CD14-positive monocyte (primary cell): ENCODE results near the gene C10orf67. TPM values are rescaled to one million over a fixed set of nuclear protein-coding genes. Genes with fewer than 3 reads are reported as not detected.
A peak's percentile ranks its signal among the peaks of the same experiment; 100 is the strongest.

Source experiments
- DNase-seq, 3 donors: peaks; one replicate each; pipeline ENCODE4 v3.0.0-alpha.2; 2011 to 2022
- H2AFZ ChIP-seq: 2 replicates; pipeline ENCODE4 v1.6.0; 2012; ENCODE audit warnings: mild to moderate bottlenecking, low read depth, low read length, inconsistent platforms; ENCODE audit not compliant: insufficient read depth, poor library complexity, severe bottlenecking
- H3K27ac ChIP-seq, 2 donors: 1 replicate in 1 of 2; 2 replicates in 1 of 2; pipeline ENCODE4 v1.5.1; 2012 to 2013; ENCODE audit warnings: low read length in 2 of 2, control low read depth in 1 of 2, inconsistent platforms in 1 of 2, low read depth in 1 of 2, mild to moderate bottlenecking in 1 of 2
- H3K27me3 ChIP-seq, 2 donors: one replicate each; pipeline versions ENCODE4 v1.6.0 to v1.6.1; 2011 to 2013; ENCODE audit warnings: low read length in 2 of 2; ENCODE audit not compliant: control insufficient read depth in 2 of 2, insufficient read depth in 2 of 2
- H3K36me3 ChIP-seq, 2 donors: replicated peaks in 1 of 2; 1 replicate in 1 of 2; 2 replicates in 1 of 2; pipeline versions ENCODE4 v1.5.1 to v1.6.1; 2012 to 2013; ENCODE audit warnings: low read length in 2 of 2, control low read depth in 1 of 2, inconsistent platforms in 1 of 2, mild to moderate bottlenecking in 1 of 2; ENCODE audit not compliant: insufficient read depth in 2 of 2, control insufficient read depth in 1 of 2
- H3K4me1 ChIP-seq, 2 donors: 1 replicate in 1 of 2; 2 replicates in 1 of 2; pipeline versions ENCODE4 v1.5.1 to v1.6.1; 2012 to 2013; ENCODE audit warnings: low read length in 2 of 2, control low read depth in 1 of 2, inconsistent platforms in 1 of 2, mild to moderate bottlenecking in 1 of 2, moderate library complexity in 1 of 2; ENCODE audit not compliant: insufficient read depth in 2 of 2, control insufficient read depth in 1 of 2
- H3K4me2 ChIP-seq: replicated peaks from 2 replicates; pipeline ENCODE3; 2012; ENCODE audit warnings: low read length, moderate library complexity, mild to moderate bottlenecking; ENCODE audit not compliant: poor library complexity, severe bottlenecking; ENCODE audit errors: extremely low read depth
- H3K4me3 ChIP-seq, 3 experiments: fragments of 200-600 bp in 1 of 3; sonication (generic) in 1 of 3; replicated peaks in 1 of 3; 1 replicate in 2 of 3; 2 replicates in 1 of 3; pipeline ENCODE4 v1.5.1; 2011 to 2013; ENCODE audit warnings: low read length in 3 of 3, mild to moderate bottlenecking in 3 of 3, control low read depth in 2 of 3, low read depth in 2 of 3, inconsistent platforms in 1 of 3, moderate library complexity in 1 of 3
- H3K79me2 ChIP-seq: 2 replicates; pipeline ENCODE4 v1.6.0; 2012; ENCODE audit warnings: mild to moderate bottlenecking, control low read depth, inconsistent platforms, low read length, moderate library complexity; ENCODE audit not compliant: insufficient read depth
- H3K9ac ChIP-seq: 2 replicates; pipeline ENCODE4 v1.6.0; 2017; ENCODE audit warnings: low read length, mild to moderate bottlenecking; ENCODE audit not compliant: insufficient read depth, poor library complexity, severe bottlenecking
- H3K9me3 ChIP-seq, 2 donors: replicated peaks in 1 of 2; 1 replicate in 1 of 2; 2 replicates in 1 of 2; pipeline versions ENCODE4 v1.5.1 to v1.6.1; 2012 to 2013; ENCODE audit warnings: low read length in 2 of 2, control low read depth in 1 of 2; ENCODE audit not compliant: control insufficient read depth in 1 of 2, insufficient read depth in 1 of 2
- H4K20me1 ChIP-seq: 2 replicates; pipeline ENCODE4 v1.6.0; 2012; ENCODE audit warnings: mild to moderate bottlenecking, low read length, control low read depth, moderate library complexity; ENCODE audit not compliant: insufficient read depth
- H3K27ac Mint-ChIP-seq, 7 donors: one replicate each; pipeline ENCODE4 v1.8.0; 2020; ENCODE audit warnings: mild to moderate bottlenecking in 7 of 7, mixed read lengths in 7 of 7, moderate library complexity in 6 of 7, inconsistent platforms in 2 of 7
- H3K27me3 Mint-ChIP-seq, 3 donors: one replicate each; pipeline ENCODE4 v1.8.0; 2021 to 2022; ENCODE audit warnings: low read depth in 3 of 3, mild to moderate bottlenecking in 3 of 3, mixed read lengths in 3 of 3, moderate library complexity in 3 of 3, inconsistent platforms in 1 of 3
- H3K36me3 Mint-ChIP-seq, 2 donors: one replicate each; pipeline ENCODE4 v1.8.0; 2020; ENCODE audit warnings: mixed read lengths in 2 of 2, inconsistent platforms in 1 of 2, mild to moderate bottlenecking in 1 of 2
- H3K4me1 Mint-ChIP-seq: one replicate; pipeline ENCODE4 v1.8.0; 2020; ENCODE audit warnings: mild to moderate bottlenecking, mixed read lengths
- H3K4me3 Mint-ChIP-seq, 2 donors: one replicate each; pipeline ENCODE4 v1.8.0; 2020; ENCODE audit warnings: mild to moderate bottlenecking in 2 of 2, mixed read lengths in 2 of 2, moderate library complexity in 1 of 2
- H3K9me3 Mint-ChIP-seq, 7 donors: one replicate each; pipeline ENCODE4 v1.8.0; 2020 to 2022; ENCODE audit warnings: mixed read lengths in 7 of 7, mild to moderate bottlenecking in 6 of 7, moderate library complexity in 6 of 7, inconsistent platforms in 2 of 7
- WGBS: methylation state at CpG from one replicate; pipeline ENCODE4 v1.1.5; 2013; ENCODE audit warnings: missing lambda C conversion rate; ENCODE audit not compliant: insufficient coverage; 5-methylcytosine and 5-hydroxymethylcytosine counted together
- intact Hi-C, 2 donors: fragments of 100-400 bp; cut with micrococcal nuclease; formaldehyde crosslinking; loops; one replicate each; pipeline versions ENCODE4 v1.15.0 to v1.15.1; 2023
- polyA plus RNA-seq, 3 donors: library from polyadenylated mRNA; depleted of rRNA in 1 of 3; unstranded in 2 of 3; stranded (reverse) in 1 of 3; fragments of 300-500 nt in 2 of 3; fragments of >200 nt in 1 of 3; fragmentation: Illumina TruSeq in 2 of 3; gene quantifications; 1 replicate in 2 of 3; 2 replicates in 1 of 3; pipeline ENCODE4 v1.2.3, GENCODE V29; 2012 to 2021
- TF ChIP-seq, protein P1 (sequence below): fragments of 200-600 bp; IDR thresholded peaks from one replicate; pipeline ENCODE4 v1.8.0; 2022; ENCODE audit warnings: antibody characterized with exemption, mild to moderate bottlenecking

Gene C10orf67
- polyA plus RNA-seq, 3 donors = not detected

DNA sequence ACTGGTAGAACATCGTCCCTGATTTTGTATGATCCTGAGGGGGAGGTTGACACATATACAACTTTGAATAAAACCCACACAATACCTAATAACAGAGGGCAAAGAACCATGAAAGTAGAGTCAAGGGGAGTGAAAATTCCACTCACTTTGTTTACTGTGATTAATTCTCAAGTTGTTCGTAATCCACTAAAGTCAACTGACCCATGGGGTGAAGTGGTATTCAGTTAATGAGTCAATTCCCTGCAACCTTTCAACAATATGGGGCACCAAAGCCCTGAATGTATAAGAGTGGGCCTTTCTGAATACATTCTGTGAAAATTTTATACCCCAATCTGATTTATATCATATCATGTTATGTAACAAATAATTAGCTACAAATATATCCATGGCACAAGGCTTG lies 39.0 kb upstream of the C10orf67 start:
- Mint-ChIP-seq H3K9me3 (peaks cover 0 to 9% (median 0%) of the 10 kb centered on the region in 7 donors), H3K4me3 (no peak overlapping the region), H3K36me3 (no peaks in the 10 kb centered on the region), H3K4me1 (peaks cover 8% of the 10 kb centered on the region), H3K27ac (no peak overlapping the region), H3K27me3 (peaks cover 0 to 10% (median 3%) of the 10 kb centered on the region in 3 donors)
- TF ChIP-seq, protein P1, sequence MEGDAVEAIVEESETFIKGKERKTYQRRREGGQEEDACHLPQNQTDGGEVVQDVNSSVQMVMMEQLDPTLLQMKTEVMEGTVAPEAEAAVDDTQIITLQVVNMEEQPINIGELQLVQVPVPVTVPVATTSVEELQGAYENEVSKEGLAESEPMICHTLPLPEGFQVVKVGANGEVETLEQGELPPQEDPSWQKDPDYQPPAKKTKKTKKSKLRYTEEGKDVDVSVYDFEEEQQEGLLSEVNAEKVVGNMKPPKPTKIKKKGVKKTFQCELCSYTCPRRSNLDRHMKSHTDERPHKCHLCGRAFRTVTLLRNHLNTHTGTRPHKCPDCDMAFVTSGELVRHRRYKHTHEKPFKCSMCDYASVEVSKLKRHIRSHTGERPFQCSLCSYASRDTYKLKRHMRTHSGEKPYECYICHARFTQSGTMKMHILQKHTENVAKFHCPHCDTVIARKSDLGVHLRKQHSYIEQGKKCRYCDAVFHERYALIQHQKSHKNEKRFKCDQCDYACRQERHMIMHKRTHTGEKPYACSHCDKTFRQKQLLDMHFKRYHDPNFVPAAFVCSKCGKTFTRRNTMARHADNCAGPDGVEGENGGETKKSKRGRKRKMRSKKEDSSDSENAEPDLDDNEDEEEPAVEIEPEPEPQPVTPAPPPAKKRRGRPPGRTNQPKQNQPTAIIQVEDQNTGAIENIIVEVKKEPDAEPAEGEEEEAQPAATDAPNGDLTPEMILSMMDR = no peak
- H3K27me3 ChIP-seq = no peaks in the 10 kb centered on the region
- no peak overlapping the region for H3K27ac ChIP-seq
- no peak overlapping the region for H2AFZ ChIP-seq
- H3K4me2 ChIP-seq = no peak overlapping the region
- DNase-seq = no peak
- no peaks in the 10 kb centered on the region for H3K36me3 ChIP-seq
- no peaks in the 10 kb centered on the region for H4K20me1 ChIP-seq
- intact Hi-C loops = no loop called here
- no peak overlapping the region for H3K9ac ChIP-seq
- H3K4me3 ChIP-seq = no peak overlapping the region
- WGBS = no CpG with 5 or more reads among the region's 2 CpGs
- H3K4me1 ChIP-seq = peaks cover 0 to 8% of the 10 kb centered on the region in 2 donors
- no peaks in the 10 kb centered on the region for H3K9me3 ChIP-seq
- H3K79me2 ChIP-seq = no peaks in the 10 kb centered on the region

DNA sequence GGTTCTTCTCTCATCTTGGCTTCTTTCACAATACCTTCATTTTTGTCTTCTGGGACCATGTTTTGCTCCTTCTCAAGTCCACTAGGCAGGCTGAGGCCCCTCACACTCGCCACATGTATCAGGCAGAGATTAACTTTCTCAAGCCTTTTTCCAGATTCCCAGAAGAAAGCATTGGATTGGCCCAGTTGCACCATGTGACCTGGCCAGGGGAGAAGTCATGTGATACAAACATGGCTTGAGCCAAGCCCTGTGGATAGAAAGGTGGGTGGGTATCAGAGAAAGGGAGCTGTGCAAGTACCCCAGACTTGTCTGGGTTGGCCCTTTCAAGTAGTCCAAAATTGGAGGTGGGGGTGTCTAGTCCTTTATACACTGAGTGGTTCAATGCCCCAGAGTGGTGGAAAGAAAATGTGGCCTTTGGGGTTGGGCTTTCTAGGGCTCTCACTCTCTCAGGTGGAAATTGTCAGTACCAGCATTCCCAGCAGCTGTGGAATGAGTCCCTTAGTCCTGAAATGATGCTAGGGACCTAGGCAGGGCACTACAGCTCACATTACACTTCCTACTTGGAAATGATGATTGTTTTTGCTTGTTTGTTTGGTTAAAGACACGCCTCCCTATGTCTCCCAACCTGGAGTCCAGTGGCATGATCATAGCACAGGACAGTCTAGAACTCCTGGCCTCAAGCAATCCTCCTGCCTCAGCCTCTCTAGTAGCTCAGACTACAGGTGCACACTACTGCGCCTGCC lies 36.9 kb upstream of the C10orf67 start:
- H3K27ac Mint-ChIP-seq = no peak overlapping the region
- H3K4me3 Mint-ChIP-seq = peak overlapping the region in 1 of 2 donors; percentile 29

More for the DNA sequence above, 36.9 kb upstream of the C10orf67 start:
- Histone ChIP-seq H3K36me3 (no peaks in the 10 kb centered on the region), H4K20me1 (no peaks in the 10 kb centered on the region), H3K27me3 (no peaks in the 10 kb centered on the region), H3K79me2 (no peaks in the 10 kb centered on the region), H3K27ac (no peak overlapping the region), H3K4me1 (peaks cover 2 to 13% of the 10 kb centered on the region in 2 donors), H2AFZ (no peak overlapping the region), H3K9ac (no peak overlapping the region), H3K4me3 (no peak overlapping the region), H3K4me2 (no peak overlapping the region), H3K9me3 (no peaks in the 10 kb centered on the region)
- WGBS = 100% methylated on average over 1 of the region's 3 CpGs
- intact Hi-C loops = no loop called here
- Mint-ChIP-seq H3K36me3 (no peaks in the 10 kb centered on the region), H3K4me1 (peaks cover 11% of the 10 kb centered on the region), H3K9me3 (peaks cover 0 to 5% (median under 1%) of the 10 kb centered on the region in 7 donors), H3K27me3 (peaks cover 0 to 12% (median 3%) of the 10 kb centered on the region in 3 donors)
- TF ChIP-seq, protein P1 = no peak
- no peak for DNase-seq
